Measurements from ENCODE around the gene TPM1. TPM values are rescaled to one million over a fixed set of nuclear protein-coding genes. Genes with fewer than 3 reads are reported as not detected.

TPM1 gene
- total and polyA plus RNA-seq, 9 of the 15 experiments (the other 6 are each of a cell fraction or from before 2014, with no cell fraction given) = 8.1 to 53.9 (median 43.1) TPM

- DNase-seq (ENCODE audit: extremely low read depth in 1 of 4, low spot score in 3 of 4) = no peak
- no peaks in the 10 kb centered on the region for H3K9me1 ChIP-seq (ENCODE audit: control insufficient read depth, insufficient read depth, low read length)
- CTCF ChIA-PET (ENCODE audit: low intra/inter-chr PET ratio) = interaction anchor here (1.6 to 4.2 kb wide), 4 partner anchors 46 to 313 kb away, joined by 5 to 56 read pairs (median 13); no protein-coding TSS in a partner anchor
- peaks cover 2 to 5% of the 10 kb centered on the region in 2 experiments; a peak in 1 of 5 replicates for H3K4me1 ChIP-seq (replicated peaks in 1 of 2; ENCODE audit: control insufficient read depth in 2 of 2, insufficient read depth in 2 of 2, low read length in 2 of 2)
- no peaks in the 10 kb centered on the region for H3K36me3 ChIP-seq (ENCODE audit: control insufficient read depth, insufficient read depth, low read length)
- ATAC-seq = no peak
- intact Hi-C loops (cut with micrococcal nuclease) (no loop called here), in situ Hi-C loops (cut with MboI) (no loop called here)
- TF ChIP-seq, protein P1, sequence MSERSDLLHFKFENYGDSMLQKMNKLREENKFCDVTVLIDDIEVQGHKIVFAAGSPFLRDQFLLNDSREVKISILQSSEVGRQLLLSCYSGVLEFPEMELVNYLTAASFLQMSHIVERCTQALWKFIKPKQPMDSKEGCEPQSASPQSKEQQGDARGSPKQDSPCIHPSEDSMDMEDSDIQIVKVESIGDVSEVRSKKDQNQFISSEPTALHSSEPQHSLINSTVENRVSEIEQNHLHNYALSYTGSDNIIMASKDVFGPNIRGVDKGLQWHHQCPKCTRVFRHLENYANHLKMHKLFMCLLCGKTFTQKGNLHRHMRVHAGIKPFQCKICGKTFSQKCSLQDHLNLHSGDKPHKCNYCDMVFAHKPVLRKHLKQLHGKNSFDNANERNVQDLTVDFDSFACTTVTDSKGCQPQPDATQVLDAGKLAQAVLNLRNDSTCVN (CRISPR knock-in tag; IDR thresholded peaks at IDR 0.05) = no peak
- TF ChIP-seq ZNF551 (CRISPR knock-in tag; IDR thresholded peaks at IDR 0.05) = no peak
- TF ChIP-seq NR3C1 (CRISPR knock-in tag; IDR thresholded peaks at IDR 0.05) = no peak
- no peak for TF ChIP-seq KLF1 (tag; IDR thresholded peaks at IDR 0.05)
- TF ChIP-seq, protein P2, sequence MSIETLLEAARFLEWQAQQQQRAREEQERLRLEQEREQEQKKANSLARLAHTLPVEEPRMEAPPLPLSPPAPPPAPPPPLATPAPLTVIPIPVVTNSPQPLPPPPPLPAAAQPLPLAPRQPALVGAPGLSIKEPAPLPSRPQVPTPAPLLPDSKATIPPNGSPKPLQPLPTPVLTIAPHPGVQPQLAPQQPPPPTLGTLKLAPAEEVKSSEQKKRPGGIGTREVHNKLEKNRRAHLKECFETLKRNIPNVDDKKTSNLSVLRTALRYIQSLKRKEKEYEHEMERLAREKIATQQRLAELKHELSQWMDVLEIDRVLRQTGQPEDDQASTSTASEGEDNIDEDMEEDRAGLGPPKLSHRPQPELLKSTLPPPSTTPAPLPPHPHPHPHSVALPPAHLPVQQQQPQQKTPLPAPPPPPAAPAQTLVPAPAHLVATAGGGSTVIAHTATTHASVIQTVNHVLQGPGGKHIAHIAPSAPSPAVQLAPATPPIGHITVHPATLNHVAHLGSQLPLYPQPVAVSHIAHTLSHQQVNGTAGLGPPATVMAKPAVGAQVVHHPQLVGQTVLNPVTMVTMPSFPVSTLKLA (conservative IDR thresholded peaks at IDR 0.05) = no peak
- no peak for TF ChIP-seq STAT5A (IDR thresholded peaks at IDR 0.05; ENCODE audit: borderline replicate concordance, low read length)
- no peak for TF ChIP-seq PHB (CRISPR knock-in tag; IDR thresholded peaks at IDR 0.05)
- TF ChIP-seq ZNF143 (CRISPR knock-in tag; IDR thresholded peaks at IDR 0.05) = no peak
- TF ChIP-seq NR2F6 (CRISPR knock-in tag; IDR thresholded peaks at IDR 0.05) = no peak
- TF ChIP-seq CBX1 (IDR thresholded peaks at IDR 0.05; ENCODE audit: low read depth) = no peak
- TF ChIP-seq SMC3 (conservative IDR thresholded peaks at IDR 0.05; ENCODE audit: insufficient read depth, low read depth, low read length) = no peak
- no peak overlapping the region for H3K9ac ChIP-seq (ENCODE audit: insufficient read depth in 1 of 2, low read depth in 2 of 2, low read length in 2 of 2)
- POLR2A ChIA-PET = interaction anchor here (1.2 kb wide), 1 partner anchor 47 kb away, joined by 4 read pairs; no protein-coding TSS in a partner anchor
- no peak overlapping the region for H3K4me3 ChIP-seq
- peak overlapping the region; percentile 33; the same call in 1 of the 2 replicates for H2AFZ ChIP-seq (ENCODE audit: low read depth, low read length)
- H3K79me2 ChIP-seq (ENCODE audit: control insufficient read depth, insufficient read depth, low read length) = no peaks in the 10 kb centered on the region
- no peak overlapping the region for H3K4me2 ChIP-seq (ENCODE audit: insufficient read depth, low read length)
- 62% methylated on average over 2 of the region's 2 CpGs for WGBS (ENCODE audit: insufficient coverage, low coverage, missing lambda C conversion rate)
- H3K9me3 ChIP-seq (replicated peaks; ENCODE audit: control insufficient read depth, insufficient read depth, low read depth, low read length) = no peaks in the 10 kb centered on the region
- BruUV-seq (replicated peaks) = no TSS peak
- no peak overlapping the region for H3K27ac ChIP-seq (ENCODE audit: extremely low read depth, low read depth, low read length)
- 0 out of 5 replicates have a peak, but pooled peaks cover 0 to 3% of the 10 kb centered on the region in 2 experiments for H3K27me3 ChIP-seq (ENCODE audit: control insufficient read depth in 2 of 2, insufficient read depth in 2 of 2, low read length in 2 of 2)
- FAIRE-seq = no peak
- H4K20me1 ChIP-seq (replicated peaks; ENCODE audit: control insufficient read depth, insufficient read depth, low read length) = no peaks in the 10 kb centered on the region
These were observed 52.0 kb downstream of the TPM1 start for GRCh38 chr15:63094495-63094931.
